Activated CD4-positive, alpha-beta T cell treated with anti-CD3 and anti-CD28 coated beads for 4 hours (primary cell): ENCODE results near the gene CMTM8.

Experiments used
- DNase-seq, 2 donors: peaks; one replicate each; pipeline ENCODE4 v3.0.0-alpha.2; 2020

CMTM8 gene

DNA sequence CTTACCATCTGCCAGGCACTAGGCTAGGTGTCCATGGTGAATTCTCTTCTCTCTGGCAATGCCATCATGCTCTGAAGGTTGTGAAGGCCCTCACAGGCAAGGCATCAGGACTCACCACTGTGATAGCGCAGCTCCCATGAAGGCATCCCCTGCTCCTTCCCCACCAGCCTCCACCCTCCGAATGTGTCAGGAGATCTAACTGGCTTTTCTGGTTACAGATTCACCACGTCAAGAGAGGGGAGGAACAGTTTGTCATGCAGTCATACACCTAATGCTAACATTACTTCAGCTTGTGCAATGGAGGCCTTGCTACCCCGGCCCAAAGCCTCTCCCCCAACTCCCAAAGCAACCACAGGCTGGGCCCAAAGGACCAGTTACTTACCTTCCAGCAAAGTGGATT lies 8.9 kb upstream of the CMTM8 start:
- no peak for DNase-seq

DNA sequence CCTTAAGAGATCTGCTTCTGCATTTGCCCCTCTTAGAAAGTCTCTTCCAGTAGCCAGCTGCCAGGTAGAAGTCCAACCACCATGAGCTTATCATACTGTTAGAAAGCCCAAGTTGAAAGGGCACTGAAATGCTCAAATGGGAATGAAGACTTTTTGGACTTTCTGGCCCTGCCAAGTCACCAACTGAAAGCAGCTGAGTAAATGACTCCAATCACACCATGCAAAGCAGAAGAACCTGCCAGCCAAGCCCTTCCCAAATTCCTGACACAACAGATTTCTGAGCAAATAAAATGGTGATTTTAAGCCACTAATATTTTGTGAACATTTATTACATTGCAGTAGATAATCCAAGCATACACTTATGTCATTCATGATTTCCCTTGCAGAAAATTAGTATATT lies 2.1 kb upstream of the CMTM8 start:
- no peak for DNase-seq

DNA sequence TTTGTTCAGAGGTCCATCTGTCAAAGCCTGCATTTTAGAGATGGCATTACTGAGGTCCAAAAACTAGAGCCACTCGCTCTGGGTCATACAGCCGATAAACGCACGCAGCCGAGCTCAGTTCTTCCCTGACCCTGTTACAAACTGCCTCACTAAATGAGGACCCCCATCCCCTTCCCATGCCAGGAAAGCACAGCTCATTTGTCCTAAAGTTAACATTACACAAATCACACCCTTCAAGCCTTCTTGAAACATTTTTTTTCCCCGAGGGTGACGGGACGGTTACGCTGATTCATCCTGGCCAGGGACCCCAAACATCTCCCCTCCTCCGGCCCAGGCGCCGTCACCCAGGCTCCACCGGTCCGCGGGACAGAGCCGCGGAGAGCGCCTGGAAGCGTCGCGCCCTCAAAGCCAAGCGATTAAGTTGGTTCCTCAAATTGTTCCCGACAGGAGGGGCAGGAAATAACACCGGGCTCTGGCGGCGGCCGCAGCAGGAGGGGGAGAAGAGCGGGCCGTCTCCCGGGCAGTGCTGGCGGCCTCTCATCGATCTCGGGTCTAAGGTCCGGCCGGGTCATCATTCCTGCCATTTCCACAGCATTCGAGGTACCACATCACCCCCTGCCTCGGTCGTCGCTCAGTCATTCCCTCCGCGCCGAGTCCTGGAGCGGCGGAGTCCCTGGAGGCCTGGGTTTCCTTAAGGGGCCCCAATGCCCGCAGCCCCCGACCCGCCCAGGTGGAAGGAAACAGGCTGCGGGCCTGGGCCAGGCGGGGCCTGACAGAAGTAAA lies 619 bp upstream of the CMTM8 start:
- DNase-seq, result no peak

DNA sequence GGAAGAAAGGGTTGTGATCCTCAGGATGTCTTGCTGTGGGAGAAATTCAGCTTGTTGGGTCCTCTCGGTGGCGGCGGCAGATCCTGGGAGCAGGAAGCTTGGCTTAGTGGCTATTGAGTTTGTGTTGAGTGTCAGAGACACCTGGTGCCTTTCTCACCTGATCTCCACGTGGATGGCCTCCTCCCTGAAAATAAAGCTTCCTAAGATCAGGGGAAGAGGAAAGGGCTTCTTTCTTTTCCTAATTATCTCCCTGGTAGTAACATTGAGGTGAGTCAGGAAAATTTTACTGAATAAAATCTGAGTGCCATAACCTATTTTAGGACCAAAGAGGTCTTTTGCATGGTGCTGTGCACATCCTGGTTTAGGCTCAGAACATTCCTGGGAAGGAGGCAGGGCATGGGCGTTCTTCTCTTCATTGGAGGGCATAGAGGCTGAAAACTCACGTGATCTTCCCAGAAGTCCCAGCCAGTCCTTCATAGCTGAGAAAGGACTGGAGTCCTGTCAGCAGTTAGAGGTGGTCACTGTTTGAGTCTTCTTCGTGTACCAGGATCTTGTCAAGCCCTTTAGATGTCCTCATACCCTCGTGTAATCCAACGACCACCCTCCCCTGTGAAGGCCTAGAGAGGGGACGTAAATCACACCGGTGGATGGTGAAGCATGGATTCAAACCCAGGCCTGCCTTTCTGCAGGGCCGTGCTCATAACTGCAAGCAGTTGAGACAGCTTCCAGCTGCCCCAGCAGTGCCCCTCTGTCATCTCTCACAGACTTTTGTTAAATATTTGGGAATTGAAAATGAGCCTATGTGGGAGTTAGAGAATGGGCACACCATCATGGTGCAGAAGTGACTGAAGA lies 1.1 kb downstream of the CMTM8 start:
- no peak for DNase-seq

DNA sequence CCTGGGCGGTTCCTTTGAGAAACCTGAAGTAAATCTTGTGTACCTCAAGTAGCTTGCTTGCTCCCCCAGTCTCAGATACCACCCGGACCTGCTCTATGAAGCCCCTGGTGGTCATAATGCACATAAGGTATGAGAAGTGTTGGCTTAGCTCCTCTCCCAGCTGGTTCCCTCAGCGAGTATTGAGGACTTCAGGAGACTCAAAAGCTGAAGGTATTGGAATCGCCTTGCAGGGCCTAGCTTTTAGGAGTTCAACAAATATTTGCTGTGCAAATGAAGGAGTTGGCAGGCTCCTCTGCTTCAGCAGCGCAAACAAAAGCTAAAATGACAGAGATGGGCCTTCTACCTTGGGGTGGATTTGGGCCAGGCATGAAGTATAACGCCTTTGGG lies 1.7 kb downstream of the CMTM8 start:
- DNase-seq, result peak; percentile 41 to 56

- DNase-seq, result no peak
Measured at GRCh38 chr3:32241100-32241499, 2.6 kb downstream of the CMTM8 start.

DNA sequence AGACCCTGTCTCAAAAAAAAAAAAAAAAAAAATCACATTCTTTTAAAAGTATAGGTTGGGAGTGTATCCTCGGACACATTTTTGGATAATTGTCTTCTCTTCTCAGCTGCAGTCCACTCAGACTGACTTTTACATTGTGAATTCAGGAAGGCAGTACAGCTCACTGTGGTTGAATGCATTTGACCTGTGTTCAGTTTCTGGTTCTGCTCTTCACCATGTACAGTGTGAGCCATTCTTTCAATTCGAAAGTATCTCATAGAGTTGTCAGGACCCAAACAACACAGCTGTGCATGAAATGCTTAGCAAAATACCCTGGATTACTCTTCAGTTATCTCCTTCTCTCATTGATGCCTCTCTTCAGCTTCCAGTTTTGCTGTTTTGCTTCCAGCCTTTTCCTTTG lies 5.0 kb downstream of the CMTM8 start:
- no peak for DNase-seq

GRCh38 chr3:32245200-32245599 lies 6.7 kb downstream of the CMTM8 start:
- DNase-seq, result no peak

GRCh38 chr3:32246079-32246675 lies 7.7 kb downstream of the CMTM8 start:
- no peak for DNase-seq

GRCh38 chr3:32249184-32249782 lies 10.8 kb downstream of the CMTM8 start:
- no peak for DNase-seq

DNA sequence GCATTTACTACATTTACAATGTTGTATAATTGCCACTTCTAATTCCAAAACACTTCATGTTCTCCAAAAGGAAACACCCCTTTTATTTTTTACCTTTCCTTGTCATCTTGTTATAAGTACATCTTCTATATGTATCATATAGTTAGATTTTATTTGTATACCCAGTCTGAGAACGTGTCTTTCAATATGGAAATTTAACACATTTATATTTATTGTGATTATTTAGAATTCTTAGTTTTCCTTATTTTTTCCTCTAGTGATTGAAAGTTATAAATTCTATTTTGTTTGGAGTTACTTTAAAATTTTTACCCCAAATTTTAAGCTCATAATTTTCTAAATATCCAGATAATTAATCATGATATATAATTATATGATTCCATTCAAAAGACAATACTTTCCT lies 15.8 kb downstream of the CMTM8 start:
- no peak for DNase-seq

DNA sequence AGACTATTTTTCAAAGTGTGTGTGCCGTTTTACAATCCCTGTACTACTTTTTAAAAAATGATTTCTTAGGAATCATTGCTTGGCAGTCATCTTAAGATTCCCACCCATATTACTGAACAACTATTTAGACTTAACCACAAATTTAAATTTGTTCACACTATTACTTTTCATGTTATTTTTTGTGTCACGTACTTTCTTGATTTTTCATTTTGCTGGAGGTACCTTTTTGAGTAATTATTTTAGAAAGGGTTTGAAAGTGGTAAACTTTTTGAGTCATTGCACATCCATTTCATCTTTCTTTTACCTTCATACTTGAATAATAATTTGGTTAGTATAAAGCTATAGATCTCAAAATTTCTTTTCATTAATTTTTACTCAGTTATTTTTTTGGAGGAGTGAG lies 16.9 kb downstream of the CMTM8 start:
- DNase-seq, result no peak

DNA sequence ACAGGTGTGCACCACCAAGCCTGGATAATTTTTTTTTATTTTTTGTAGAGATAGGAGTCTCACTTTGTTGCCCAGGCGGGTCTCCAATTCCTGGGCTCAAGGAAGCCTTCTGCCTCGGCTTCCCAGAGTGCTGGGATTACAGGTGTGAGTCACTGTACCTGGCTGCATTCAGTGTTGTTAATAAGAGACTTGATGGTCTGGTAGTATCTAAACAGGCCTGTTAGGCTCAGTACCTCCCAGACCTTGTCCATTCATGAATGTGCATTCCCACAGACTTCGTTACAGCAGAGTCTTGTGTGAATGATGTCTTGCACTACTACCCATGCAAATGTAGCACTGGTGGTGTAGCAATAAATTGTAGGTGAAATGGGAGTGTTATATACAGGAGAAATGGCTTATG lies 17.7 kb downstream of the CMTM8 start:
- DNase-seq, result no peak

- DNase-seq, result no peak
Measured at GRCh38 chr3:32257042-32257441, 18.6 kb downstream of the CMTM8 start.

GRCh38 chr3:32257641-32258438 lies 19.4 kb downstream of the CMTM8 start:
- DNase-seq, result no peak

GRCh38 chr3:32258869-32259268 lies 20.4 kb downstream of the CMTM8 start:
- DNase-seq, result no peak

- no peak for DNase-seq
Measured at GRCh38 chr3:32261545-32261944, 23.1 kb downstream of the CMTM8 start.

GRCh38 chr3:32262201-32262600 lies 23.7 kb downstream of the CMTM8 start:
- DNase-seq, result no peak

DNA sequence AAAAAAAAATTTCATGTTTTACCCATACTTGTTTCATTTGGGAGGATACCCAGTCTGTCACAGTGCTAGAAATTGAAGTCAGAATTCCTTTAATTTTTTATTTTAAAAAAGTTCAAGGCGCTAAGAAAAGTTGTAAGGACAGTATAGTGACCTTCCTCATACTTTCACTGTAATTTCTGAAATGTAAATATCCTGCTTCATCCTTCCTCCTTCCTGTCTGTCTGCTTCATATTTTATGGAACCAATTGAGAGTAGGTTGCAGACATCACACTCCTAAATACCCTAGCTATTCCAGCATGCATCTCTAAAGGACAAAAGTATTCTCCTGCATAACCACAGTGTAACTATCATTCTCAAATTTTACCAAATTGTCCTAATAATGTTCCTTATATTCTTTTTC lies 35.8 kb downstream of the CMTM8 start:
- no peak for DNase-seq

DNA sequence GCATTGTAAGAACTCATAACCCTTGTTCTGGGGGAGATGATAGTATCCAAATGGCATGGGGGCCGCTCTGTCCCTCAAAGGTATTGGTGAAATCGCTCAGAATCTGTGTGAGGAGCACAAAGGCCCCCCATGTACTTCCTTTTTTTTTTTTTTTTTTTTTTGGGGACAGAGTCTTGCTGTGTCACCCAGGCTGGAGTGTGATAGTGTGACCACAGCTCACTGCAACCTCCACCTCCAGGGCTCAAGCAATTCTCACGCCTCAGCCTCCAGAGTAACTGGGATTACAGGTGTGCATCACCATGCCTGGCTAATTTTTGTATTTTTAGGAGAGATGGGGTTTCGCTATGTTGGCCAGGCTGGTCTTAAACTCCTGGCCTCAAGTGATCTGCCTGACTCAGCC lies 37.0 kb downstream of the CMTM8 start:
- no peak for DNase-seq

DNA sequence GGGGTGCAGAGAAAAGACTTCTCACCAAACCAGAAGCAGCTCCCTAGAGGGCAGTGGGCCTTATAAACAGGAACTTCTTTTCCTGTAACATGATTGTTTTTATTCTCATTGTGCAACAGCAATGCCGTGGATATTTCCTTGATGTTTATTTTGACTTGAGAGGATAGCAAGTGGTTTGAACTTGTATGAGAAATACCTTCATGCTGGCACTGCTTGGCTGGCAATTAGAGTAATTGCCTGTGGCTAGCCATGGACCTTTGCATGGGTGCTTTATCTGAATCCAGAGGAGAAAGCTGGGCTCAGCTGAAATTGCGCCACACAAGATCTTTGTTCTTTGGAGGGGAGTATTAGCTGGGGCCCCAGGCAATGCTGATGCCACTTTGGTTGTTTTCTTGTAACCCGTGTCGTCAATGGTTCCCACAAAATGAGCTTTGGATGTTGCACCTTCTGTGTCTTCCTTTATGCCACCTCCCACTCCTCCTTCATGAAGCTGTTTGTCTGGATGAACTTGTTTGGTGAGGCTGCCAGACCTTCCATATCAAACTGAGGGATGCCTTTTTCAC lies 37.9 kb downstream of the CMTM8 start:
- no peak for DNase-seq

DNA sequence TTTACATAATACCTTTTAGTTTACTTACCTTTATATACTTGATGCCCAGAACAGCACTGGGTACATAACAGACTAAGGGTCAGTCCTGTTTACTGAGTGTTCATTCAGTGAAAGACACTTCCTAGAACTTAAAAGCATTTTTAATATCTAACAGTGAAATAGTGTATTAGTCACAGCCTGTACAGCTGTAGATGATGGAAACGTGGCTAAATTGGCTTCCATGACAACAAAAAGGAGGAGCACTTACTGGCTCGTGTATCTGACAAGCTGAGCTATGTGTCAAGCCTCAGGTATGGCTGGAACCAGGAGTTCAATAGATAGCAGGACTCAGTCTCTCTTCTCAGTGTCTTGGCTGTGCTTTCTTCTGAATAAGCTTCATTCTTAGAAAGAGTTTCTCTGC lies 40.2 kb downstream of the CMTM8 start:
- DNase-seq, result no peak
